SK-MEL-5 (cell line): Measurements from ENCODE around the gene CNRIP1. TPM values are rescaled to one million over a fixed set of nuclear protein-coding genes. Genes with fewer than 3 reads are reported as not detected.
"Not testable (repeated sequence)": the region's sequence is repeated elsewhere in the genome, so short reads cannot be mapped to it uniquely, and the experiment has no call there.

Source experiments
- DNase-seq: peaks from one replicate; pipeline ENCODE4 v3.0.0-alpha.2; 2016; ENCODE audit warnings: low read depth, low spot score
- in situ Hi-C: cut with HindIII; loops from 2 replicates; pipeline ENCODE4 v1.10.0; 2016; ENCODE audit warnings: low sequenced_read_pairs, high pct_unique_total_duplicates, low pct_unique_long_range_greater_than_20kb
- polyA plus RNA-seq, 2 experiments: library from polyadenylated mRNA; depleted of rRNA; stranded (reverse); fragments of >200 nt; gene quantifications; 2 replicates each; pipeline ENCODE4 v1.2.3, GENCODE V29; 2015
- total RNA-seq: library from RNA; depleted of rRNA; stranded (reverse); fragments of >200 nt; shearing (Covaris generic); gene quantifications from 2 replicates; pipeline ENCODE4 v1.2.3, GENCODE V29; 2014; rRNA removed

CNRIP1 gene
- 28.4 and 34.9 TPM in 2 replicates for total RNA-seq
- polyA plus RNA-seq (2015; cell fraction: cytosol; rRNA removed): 42.9 and 53.3 TPM in 2 replicates
- polyA plus RNA-seq (2015; cell fraction: nucleus; rRNA removed): 19.9 and 30.2 TPM in 2 replicates

GRCh38 chr2:68319398-68320117 is at the start of gene CNRIP1:
Gene CNRIP1, minus strand, starts transcription at chr2:68319949. Its CDS starts 549 bp downstream, at chr2:68319400.
- in situ Hi-C loops: no loop called here
- DNase-seq: peak; percentile 83

- DNase-seq: no peak
- in situ Hi-C loops: no loop called here
Observed at GRCh38 chr2:68369337-68369734, 49.6 kb upstream of the CNRIP1 start.

GRCh38 chr2:68368654-68369336 is 49.0 kb upstream of the CNRIP1 start:
- DNase-seq: no peak
- in situ Hi-C loops: no loop called here

- DNase-seq: no peak
- in situ Hi-C loops: no loop called here
Observed at GRCh38 chr2:68367953-68368653, 48.4 kb upstream of the CNRIP1 start.

- in situ Hi-C loops: no loop called here
Observed at GRCh38 chr2:68366083-68366560, 46.4 kb upstream of the CNRIP1 start.

GRCh38 chr2:68365087-68365486 is 45.3 kb upstream of the CNRIP1 start, which contains the start of gene PLEK:
Gene PLEK, plus strand, starts transcription at chr2:68365282. Its CDS starts 70 bp downstream, at chr2:68365352.
- DNase-seq: no peak
- in situ Hi-C loops: no loop called here

More at GRCh38 chr2:68366083-68366560, 46.4 kb upstream of the CNRIP1 start:
- DNase-seq: no peak

- DNase-seq: peak; percentile 52
- in situ Hi-C loops: no loop called here
Observed at GRCh38 chr2:68363721-68364120, 44.0 kb upstream of the CNRIP1 start.

- in situ Hi-C loops: no loop called here
- DNase-seq: no peak
Observed at GRCh38 chr2:68362749-68363148, 43.0 kb upstream of the CNRIP1 start.

GRCh38 chr2:68362069-68362468 is 42.3 kb upstream of the CNRIP1 start:
- in situ Hi-C loops: no loop called here
- peak; percentile 89 for DNase-seq

GRCh38 chr2:68359889-68360288 is 40.1 kb upstream of the CNRIP1 start:
- in situ Hi-C loops: no loop called here
- DNase-seq: no peak

- in situ Hi-C loops: no loop called here
- peak; percentile 93 for DNase-seq
Observed at GRCh38 chr2:68357605-68358337, 38.0 kb upstream of the CNRIP1 start.

GRCh38 chr2:68356599-68357239 is 37.0 kb upstream of the CNRIP1 start:
- DNase-seq: no peak
- in situ Hi-C loops: no loop called here

- no peak for DNase-seq
- in situ Hi-C loops: no loop called here
Observed at GRCh38 chr2:68352651-68353391, 33.1 kb upstream of the CNRIP1 start.

- in situ Hi-C loops: no loop called here
- no peak for DNase-seq
Observed at GRCh38 chr2:68351997-68352396, 32.2 kb upstream of the CNRIP1 start.

GRCh38 chr2:68349091-68349490 is 29.3 kb upstream of the CNRIP1 start:
- in situ Hi-C loops, DNase-seq: not testable (repeated sequence)

GRCh38 chr2:68345129-68345875 is 25.6 kb upstream of the CNRIP1 start:
- DNase-seq: no peak
- in situ Hi-C loops: no loop called here
